ENCODE results near the gene ZNF668. TPM values are rescaled to one million over a fixed set of nuclear protein-coding genes. Genes with fewer than 3 reads are reported as not detected.

ZNF668 gene
- total and polyA plus RNA-seq, 9 donors = 1.3 to 7.4 (median 5.7) TPM

DNA sequence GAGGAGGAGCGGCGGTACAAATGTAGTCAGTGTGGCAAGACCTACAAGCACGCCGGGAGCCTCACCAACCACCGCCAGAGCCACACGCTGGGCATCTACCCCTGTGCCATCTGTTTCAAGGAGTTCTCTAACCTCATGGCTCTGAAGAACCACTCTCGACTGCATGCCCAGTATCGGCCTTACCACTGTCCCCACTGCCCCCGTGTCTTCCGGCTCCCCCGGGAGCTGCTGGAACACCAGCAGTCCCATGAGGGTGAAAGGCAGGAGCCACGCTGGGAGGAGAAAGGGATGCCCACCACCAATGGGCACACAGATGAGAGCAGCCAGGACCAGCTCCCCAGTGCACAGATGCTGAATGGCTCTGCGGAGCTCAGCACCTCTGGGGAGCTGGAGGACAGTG, 3.0 kb upstream of the ZNF668 start:
- H3K9me3 ChIP-seq = no peaks in the 10 kb centered on the region
- peaks cover 5% of the 10 kb centered on the region for H3K4me1 ChIP-seq (ENCODE audit: insufficient read depth)
- H3K36me3 ChIP-seq = no peaks in the 10 kb centered on the region
- no peak overlapping the region for H3K27ac ChIP-seq
- intact Hi-C loops (cut with DNase I) = no loop called here
- TF ChIP-seq, protein P1, sequence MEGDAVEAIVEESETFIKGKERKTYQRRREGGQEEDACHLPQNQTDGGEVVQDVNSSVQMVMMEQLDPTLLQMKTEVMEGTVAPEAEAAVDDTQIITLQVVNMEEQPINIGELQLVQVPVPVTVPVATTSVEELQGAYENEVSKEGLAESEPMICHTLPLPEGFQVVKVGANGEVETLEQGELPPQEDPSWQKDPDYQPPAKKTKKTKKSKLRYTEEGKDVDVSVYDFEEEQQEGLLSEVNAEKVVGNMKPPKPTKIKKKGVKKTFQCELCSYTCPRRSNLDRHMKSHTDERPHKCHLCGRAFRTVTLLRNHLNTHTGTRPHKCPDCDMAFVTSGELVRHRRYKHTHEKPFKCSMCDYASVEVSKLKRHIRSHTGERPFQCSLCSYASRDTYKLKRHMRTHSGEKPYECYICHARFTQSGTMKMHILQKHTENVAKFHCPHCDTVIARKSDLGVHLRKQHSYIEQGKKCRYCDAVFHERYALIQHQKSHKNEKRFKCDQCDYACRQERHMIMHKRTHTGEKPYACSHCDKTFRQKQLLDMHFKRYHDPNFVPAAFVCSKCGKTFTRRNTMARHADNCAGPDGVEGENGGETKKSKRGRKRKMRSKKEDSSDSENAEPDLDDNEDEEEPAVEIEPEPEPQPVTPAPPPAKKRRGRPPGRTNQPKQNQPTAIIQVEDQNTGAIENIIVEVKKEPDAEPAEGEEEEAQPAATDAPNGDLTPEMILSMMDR (IDR thresholded peaks at IDR 0.05) = no peak
- no peak for TF ChIP-seq EP300 (IDR thresholded peaks at IDR 0.05)
- no peak for DNase-seq
- H3K4me3 ChIP-seq = no peak overlapping the region
- 87 to 89% (median 88%) methylated on average over 12 to 13 of the region's 13 CpGs for WGBS, 3 donors
- H3K27me3 ChIP-seq = no peaks in the 10 kb centered on the region

DNA sequence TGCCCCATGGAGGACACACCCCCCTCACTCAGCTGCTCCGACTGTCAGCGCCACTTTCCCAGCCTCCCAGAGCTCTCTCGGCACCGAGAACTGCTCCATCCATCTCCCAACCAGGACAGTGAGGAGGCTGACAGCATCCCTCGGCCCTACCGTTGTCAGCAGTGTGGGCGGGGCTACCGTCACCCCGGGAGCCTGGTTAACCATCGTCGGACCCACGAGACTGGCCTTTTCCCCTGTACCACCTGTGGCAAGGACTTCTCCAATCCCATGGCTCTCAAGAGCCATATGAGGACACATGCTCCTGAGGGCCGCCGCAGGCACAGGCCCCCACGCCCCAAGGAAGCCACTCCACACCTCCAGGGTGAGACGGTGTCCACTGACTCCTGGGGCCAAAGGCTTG, 2.3 kb upstream of the ZNF668 start:
- 64 to 71% (median 65%) methylated on average over 16 of the region's 16 CpGs for WGBS, 3 donors
- DNase-seq = no peak

GRCh38 chr16:31074814-31075183, 759 bp upstream of the ZNF668 start:
- Histone ChIP-seq H3K27ac (peak overlapping the region in 1 of 2 donors; percentile 62), H3K4me1 (ENCODE audit: insufficient read depth) (peaks cover 4% of the 10 kb centered on the region), H3K9me3 (no peaks in the 10 kb centered on the region), H3K27me3 (no peaks in the 10 kb centered on the region), H3K4me3 (peak overlapping the region; percentile 94), H3K36me3 (no peaks in the 10 kb centered on the region)
- DNase-seq = no peak
- intact Hi-C loops (cut with DNase I) = no loop called here
- TF ChIP-seq, protein P1 (IDR thresholded peaks at IDR 0.05) = no peak
- TF ChIP-seq EP300 (IDR thresholded peaks at IDR 0.05) (no peak), POLR2A (IDR thresholded peaks at IDR 0.05) (no peak)
- WGBS, 3 donors = 1 to 2% (median 1%) methylated on average over 7 of the region's 7 CpGs

More for the DNA sequence above, 2.3 kb upstream of the ZNF668 start:
- H3K36me3 ChIP-seq = no peaks in the 10 kb centered on the region
- no peaks in the 10 kb centered on the region for H3K9me3 ChIP-seq
- intact Hi-C loops (cut with DNase I) = no loop called here
- H3K27me3 ChIP-seq = no peaks in the 10 kb centered on the region
- H3K27ac ChIP-seq = no peak overlapping the region
- TF ChIP-seq EP300 (IDR thresholded peaks at IDR 0.05) (no peak), POLR2A (IDR thresholded peaks at IDR 0.05) (no peak)
- TF ChIP-seq, protein P1 (IDR thresholded peaks at IDR 0.05) = no peak
- H3K4me3 ChIP-seq = no peak overlapping the region
- peaks cover 4% of the 10 kb centered on the region for H3K4me1 ChIP-seq (ENCODE audit: insufficient read depth)

DNA sequence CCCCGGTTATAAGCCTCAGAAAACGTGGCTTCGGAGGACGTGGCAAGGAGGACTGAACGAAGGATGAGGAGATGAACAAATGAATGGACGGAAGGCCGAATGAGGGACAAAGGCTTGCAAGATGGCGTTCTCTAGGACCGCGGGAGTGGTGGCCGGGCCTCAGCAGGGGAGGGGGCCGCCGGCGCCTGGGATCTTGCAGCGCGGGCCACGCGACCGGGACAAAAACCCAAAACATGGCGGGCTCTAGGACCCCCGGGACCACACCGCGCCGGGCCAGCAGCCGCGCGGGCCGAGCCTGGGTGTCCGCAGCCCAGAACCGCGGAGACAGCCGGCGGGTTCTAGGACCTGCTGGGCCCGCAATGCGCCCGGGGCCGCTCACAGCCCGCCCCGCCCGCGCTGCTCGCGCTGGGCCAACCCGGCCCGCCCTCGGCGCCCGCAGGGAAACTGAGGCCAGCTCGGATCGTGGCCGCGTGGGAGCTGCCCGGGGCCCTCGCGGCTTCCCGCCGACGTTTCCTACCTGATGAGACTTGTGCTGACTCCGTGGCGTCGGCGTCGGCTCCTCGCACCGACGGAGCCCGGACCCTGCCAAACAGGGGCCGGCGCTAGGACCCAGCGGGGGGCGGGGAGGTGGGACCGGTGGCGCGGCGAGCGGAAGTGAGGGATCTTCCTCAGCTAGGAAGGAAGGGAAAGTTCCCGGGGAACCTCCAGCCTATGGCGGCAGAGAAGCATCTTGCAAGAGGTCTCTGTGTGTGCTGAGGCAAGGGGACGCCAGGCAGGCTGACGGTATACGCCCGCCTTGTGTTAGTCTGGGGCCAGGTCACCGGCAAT, 684 bp downstream of the ZNF668 start:
- H3K4me3 ChIP-seq = peak overlapping the region; percentile 94
- peak; percentile 85 to 92 (median 87) for DNase-seq
- WGBS, 3 donors = 0% methylated on average over 67 to 83 of the region's 83 CpGs
- no peaks in the 10 kb centered on the region for H3K27me3 ChIP-seq
- H3K36me3 ChIP-seq = no peaks in the 10 kb centered on the region
- H3K27ac ChIP-seq = peak overlapping the region; percentile 79 to 86
- H3K4me1 ChIP-seq (ENCODE audit: insufficient read depth) = peaks cover 4% of the 10 kb centered on the region
- TF ChIP-seq, protein P1 (IDR thresholded peaks at IDR 0.05) = peak in 1 of 3 donors; percentile 16
- no peak for TF ChIP-seq EP300 (IDR thresholded peaks at IDR 0.05)
- no peaks in the 10 kb centered on the region for H3K9me3 ChIP-seq
- intact Hi-C loops (cut with DNase I) = no loop called here

Measured in ovary (tissue), 9 donors.